ENCODE results near the gene ATL1. TPM values are rescaled to one million over a fixed set of nuclear protein-coding genes. Genes with fewer than 3 reads are reported as not detected.

ATL1 gene
- total and polyA plus RNA-seq, 4 donors = 24.7 to 95.9 (median 79.5) TPM

GRCh38 chr14:50670196-50670865, 110.4 kb downstream of the ATL1 start:
- H3K4me1 ChIP-seq (ENCODE audit: control insufficient read depth, insufficient read depth, low read length) = no peaks in the 10 kb centered on the region
- H3K27ac ChIP-seq (ENCODE audit: low read depth, low read length) = no peak overlapping the region
- H3K27me3 ChIP-seq (ENCODE audit: control insufficient read depth, insufficient read depth, low read length) = no peaks in the 10 kb centered on the region
- no peaks in the 10 kb centered on the region for H3K36me3 ChIP-seq (ENCODE audit: control insufficient read depth, insufficient read depth, low read length)
- no peaks in the 10 kb centered on the region for H3K9me3 ChIP-seq (ENCODE audit: control insufficient read depth, insufficient read depth, low read length)
- DNase-seq (ENCODE audit: low read depth in 4 of 6, low spot score in 6 of 6) = no peak
- WGBS (ENCODE audit: insufficient coverage) = 59% methylated on average over 5 of the region's 10 CpGs
- no peak overlapping the region for H3K4me3 ChIP-seq (ENCODE audit: low read depth, low read length)

GRCh38 chr14:50670866-50671256, 110.9 kb downstream of the ATL1 start:
- peak in 1 of 6 donors; percentile 77 for DNase-seq (ENCODE audit: low read depth in 4 of 6, low spot score in 6 of 6)
- H3K4me1 ChIP-seq (ENCODE audit: control insufficient read depth, insufficient read depth, low read length) = no peaks in the 10 kb centered on the region
- H3K27me3 ChIP-seq (ENCODE audit: control insufficient read depth, insufficient read depth, low read length) = no peaks in the 10 kb centered on the region
- H3K27ac ChIP-seq (ENCODE audit: low read depth, low read length) = no peak overlapping the region
- no peaks in the 10 kb centered on the region for H3K9me3 ChIP-seq (ENCODE audit: control insufficient read depth, insufficient read depth, low read length)
- H3K36me3 ChIP-seq (ENCODE audit: control insufficient read depth, insufficient read depth, low read length) = no peaks in the 10 kb centered on the region
- no peak overlapping the region for H3K4me3 ChIP-seq (ENCODE audit: low read depth, low read length)
- WGBS (ENCODE audit: insufficient coverage) = 85% methylated on average over 3 of the region's 6 CpGs

GRCh38 chr14:50675597-50675996, 115.7 kb downstream of the ATL1 start:
- 86% methylated on average over 1 of the region's 2 CpGs for WGBS (ENCODE audit: insufficient coverage)
- Histone ChIP-seq H3K27me3 (ENCODE audit: control insufficient read depth, insufficient read depth, low read length) (no peaks in the 10 kb centered on the region), H3K9me3 (ENCODE audit: control insufficient read depth, insufficient read depth, low read length) (no peaks in the 10 kb centered on the region), H3K27ac (ENCODE audit: low read depth, low read length) (no peak overlapping the region), H3K36me3 (ENCODE audit: control insufficient read depth, insufficient read depth, low read length) (no peaks in the 10 kb centered on the region), H3K4me1 (ENCODE audit: control insufficient read depth, insufficient read depth, low read length) (no peaks in the 10 kb centered on the region), H3K4me3 (ENCODE audit: low read depth, low read length) (no peak overlapping the region)
- DNase-seq (ENCODE audit: low read depth in 4 of 6, low spot score in 6 of 6) = no peak

- WGBS (ENCODE audit: insufficient coverage) = 96% methylated on average over 4 of the region's 7 CpGs
- H3K9me3 ChIP-seq (ENCODE audit: control insufficient read depth, insufficient read depth, low read length) = no peaks in the 10 kb centered on the region
- H3K36me3 ChIP-seq (ENCODE audit: control insufficient read depth, insufficient read depth, low read length) = no peaks in the 10 kb centered on the region
- no peaks in the 10 kb centered on the region for H3K4me1 ChIP-seq (ENCODE audit: control insufficient read depth, insufficient read depth, low read length)
- no peaks in the 10 kb centered on the region for H3K27me3 ChIP-seq (ENCODE audit: control insufficient read depth, insufficient read depth, low read length)
- no peak overlapping the region for H3K4me3 ChIP-seq (ENCODE audit: low read depth, low read length)
- DNase-seq (ENCODE audit: low read depth in 4 of 6, low spot score in 6 of 6) = no peak
- no peak overlapping the region for H3K27ac ChIP-seq (ENCODE audit: low read depth, low read length)
Observed at GRCh38 chr14:50676814-50677516, 117.0 kb downstream of the ATL1 start.

GRCh38 chr14:50677527-50678063, 117.7 kb downstream of the ATL1 start:
- no peak for DNase-seq (ENCODE audit: low read depth in 4 of 6, low spot score in 6 of 6)
- Histone ChIP-seq H3K4me3 (ENCODE audit: low read depth, low read length) (no peak overlapping the region), H3K27ac (ENCODE audit: low read depth, low read length) (no peak overlapping the region), H3K27me3 (ENCODE audit: control insufficient read depth, insufficient read depth, low read length) (no peaks in the 10 kb centered on the region), H3K4me1 (ENCODE audit: control insufficient read depth, insufficient read depth, low read length) (no peaks in the 10 kb centered on the region), H3K36me3 (ENCODE audit: control insufficient read depth, insufficient read depth, low read length) (no peaks in the 10 kb centered on the region), H3K9me3 (ENCODE audit: control insufficient read depth, insufficient read depth, low read length) (no peaks in the 10 kb centered on the region)
- 55% methylated on average over 1 of the region's 5 CpGs for WGBS (ENCODE audit: insufficient coverage)

GRCh38 chr14:50678163-50678562, 118.2 kb downstream of the ATL1 start:
- Histone ChIP-seq H3K9me3 (ENCODE audit: control insufficient read depth, insufficient read depth, low read length) (no peaks in the 10 kb centered on the region), H3K4me1 (ENCODE audit: control insufficient read depth, insufficient read depth, low read length) (no peaks in the 10 kb centered on the region), H3K27me3 (ENCODE audit: control insufficient read depth, insufficient read depth, low read length) (no peaks in the 10 kb centered on the region), H3K36me3 (ENCODE audit: control insufficient read depth, insufficient read depth, low read length) (no peaks in the 10 kb centered on the region), H3K4me3 (ENCODE audit: low read depth, low read length) (no peak overlapping the region), H3K27ac (ENCODE audit: low read depth, low read length) (no peak overlapping the region)
- DNase-seq (ENCODE audit: low read depth in 4 of 6, low spot score in 6 of 6) = no peak
- WGBS (ENCODE audit: insufficient coverage) = 84% methylated on average over 2 of the region's 5 CpGs

GRCh38 chr14:50679674-50680073, 119.7 kb downstream of the ATL1 start:
- no peak overlapping the region for H3K27ac ChIP-seq (ENCODE audit: low read depth, low read length)
- H3K9me3 ChIP-seq (ENCODE audit: control insufficient read depth, insufficient read depth, low read length) = no peaks in the 10 kb centered on the region
- DNase-seq (ENCODE audit: low read depth in 4 of 6, low spot score in 6 of 6) = no peak
- H3K4me3 ChIP-seq (ENCODE audit: low read depth, low read length) = no peak overlapping the region
- H3K4me1 ChIP-seq (ENCODE audit: control insufficient read depth, insufficient read depth, low read length) = no peaks in the 10 kb centered on the region
- no peaks in the 10 kb centered on the region for H3K36me3 ChIP-seq (ENCODE audit: control insufficient read depth, insufficient read depth, low read length)
- no peaks in the 10 kb centered on the region for H3K27me3 ChIP-seq (ENCODE audit: control insufficient read depth, insufficient read depth, low read length)

Small RNA genes lying within 50 kb of the gene (small RNA-seq; reads per million reads assigned to genes)
- gene RN7SL452P (ENCODE audit: low replicate concordance) (not detected), gene SNRPGP1 (ENCODE audit: low replicate concordance) (not detected)

Other genes starting within 250 kb of the ATL1 start
- 10 to 100 TPM in 1 of 2 donors, 1 to 10 TPM in 1; 7.9 to 11.8 TPM for gene L2HGDH, start 247.9 kb upstream of the ATL1 start, total RNA-seq
- 1 to 10 TPM; 7.9 to 8.2 TPM for gene L2HGDH, start 247.9 kb upstream of the ATL1 start, polyA plus RNA-seq (ENCODE audit: insufficient read length in 2 of 2)
- 10 to 100 TPM in 1 of 2 donors, 1 to 10 TPM in 1; 6.4 to 11.7 TPM for gene DMAC2L, start 247.8 kb upstream of the ATL1 start, total RNA-seq
- 10 to 100 TPM; 29.7 to 36.4 TPM for gene DMAC2L, start 247.8 kb upstream of the ATL1 start, polyA plus RNA-seq (ENCODE audit: insufficient read length in 2 of 2)
- gene CDKL1, start 163.3 kb upstream of the ATL1 start, total RNA-seq = 10 to 100 TPM; 15.3 to 16.9 TPM
- gene CDKL1, start 163.3 kb upstream of the ATL1 start, polyA plus RNA-seq (ENCODE audit: insufficient read length in 2 of 2) = 10 to 100 TPM; 13.2 to 14.9 TPM
- 10 to 100 TPM; 57.6 to 91.3 TPM for gene MAP4K5, start 27.6 kb upstream of the ATL1 start, total RNA-seq
- 10 to 100 TPM; 55.5 to 75.8 TPM for gene MAP4K5, start 27.6 kb upstream of the ATL1 start, polyA plus RNA-seq (ENCODE audit: insufficient read length in 2 of 2)
- gene SAV1, start 108.2 kb downstream of the ATL1 start, total RNA-seq = 10 to 100 TPM; 25.8 to 30.2 TPM
- gene SAV1, start 108.2 kb downstream of the ATL1 start, polyA plus RNA-seq (ENCODE audit: insufficient read length in 2 of 2) = 10 to 100 TPM; 20.7 to 26.6 TPM

Data from spinal cord (tissue), 10 donors.